SHP77 treated with DMSO at 0.1 percent for 48 hours (cell line): ENCODE data around the gene SLC47A2.

Source experiments
- DNase-seq: peaks from one replicate; lab custom pipeline; 2025; lab: John Stamatoyannopoulos, UW

Gene SLC47A2

GRCh38 chr17:19747829-19748806 is 31.7 kb upstream of the SLC47A2 start, which contains the start of gene ALDH3A1:
TSS of gene ALDH3A1 (minus strand) at chr17:19748298. CDS start at chr17:19745129, 3,169 bp downstream.
- DNase-seq = no peak

- no peak for DNase-seq
These were observed 30.9 kb upstream of the SLC47A2 start for GRCh38 chr17:19747159-19747719.

- no peak for DNase-seq
These were observed 30.1 kb upstream of the SLC47A2 start for GRCh38 chr17:19746517-19746916.

- DNase-seq = no peak
These were observed 28.8 kb upstream of the SLC47A2 start for GRCh38 chr17:19744922-19745757.

GRCh38 chr17:19744492-19744891 is 28.1 kb upstream of the SLC47A2 start:
- no peak for DNase-seq

GRCh38 chr17:19743101-19744100 is 27.0 kb upstream of the SLC47A2 start:
- DNase-seq = no peak

GRCh38 chr17:19742495-19742894 is 26.1 kb upstream of the SLC47A2 start:
- no peak for DNase-seq

- no peak for DNase-seq
These were observed 25.6 kb upstream of the SLC47A2 start for GRCh38 chr17:19741832-19742457.

GRCh38 chr17:19740933-19741332 is 24.5 kb upstream of the SLC47A2 start:
- DNase-seq = no peak

- DNase-seq = no peak
These were observed 23.1 kb upstream of the SLC47A2 start for GRCh38 chr17:19739241-19740201.

GRCh38 chr17:19738757-19739156 is 22.4 kb upstream of the SLC47A2 start:
- DNase-seq = no peak

- DNase-seq = no peak
These were observed 21.7 kb upstream of the SLC47A2 start for GRCh38 chr17:19738073-19738449.

GRCh38 chr17:19737305-19738072 is 21.1 kb upstream of the SLC47A2 start:
- DNase-seq = no peak

- no peak for DNase-seq
These were observed 19.7 kb upstream of the SLC47A2 start for GRCh38 chr17:19736071-19736470.

GRCh38 chr17:19733953-19734526 is 17.7 kb upstream of the SLC47A2 start:
- no peak for DNase-seq

- no peak for DNase-seq
These were observed 15.2 kb upstream of the SLC47A2 start for GRCh38 chr17:19731626-19732025.

- DNase-seq = no peak
These were observed 14.5 kb upstream of the SLC47A2 start for GRCh38 chr17:19730843-19731242.

GRCh38 chr17:19729900-19730299 is 13.5 kb upstream of the SLC47A2 start:
- DNase-seq = no peak
